Naive thymus-derived CD4-positive, alpha-beta T cell (primary cell): ENCODE results near the gene DIO3. TPM values are rescaled to one million over a fixed set of nuclear protein-coding genes. Genes with fewer than 3 reads are reported as not detected.
A peak's percentile ranks its signal among the peaks of the same experiment; 100 is the strongest.

Source experiments
- ATAC-seq: fragments of 150-1000 bp; cut with Tn5 transposase; 2 replicates; pipeline ENCODE4 v1.10.0; 2021; ENCODE audit warnings: mild to moderate bottlenecking, moderate library complexity
- CTCF ChIA-PET: fragments of 350-600 bp; sonication (Branson Sonifier 250); formaldehyde crosslinking; loops from one replicate; lab custom pipeline; 2021; ENCODE audit warnings: antibody characterized with exemption; lab: Charles Lee
- POLR2A ChIA-PET: fragments of 350-600 bp; sonication (Branson Sonifier 250); formaldehyde crosslinking; loops from one replicate; lab custom pipeline; 2021; ENCODE audit warnings: antibody characterized with exemption, inconsistent platforms; lab: Charles Lee
- DNase-seq, 9 donors: peaks; one replicate each; pipeline versions ENCODE4 v3.0.0 to v3.0.0-alpha.2; 2020 to 2022; ENCODE audit warnings: mixed read lengths in 1 of 9
- H3K27ac ChIP-seq: one replicate; pipeline ENCODE4 v1.7.0; 2013; ENCODE audit warnings: mild to moderate bottlenecking, low read depth, low read length, moderate library complexity
- H3K27me3 ChIP-seq, 2 donors: one replicate each; pipeline ENCODE4 v1.7.0; 2013; ENCODE audit warnings: low read length in 2 of 2, mild to moderate bottlenecking in 2 of 2, moderate library complexity in 2 of 2; ENCODE audit not compliant: control insufficient read depth in 2 of 2, insufficient read depth in 2 of 2
- H3K36me3 ChIP-seq, 3 experiments: 1 replicate in 2 of 3; 2 replicates in 1 of 3; pipeline ENCODE4 v1.7.0; 2013; ENCODE audit warnings: low read length in 3 of 3, mild to moderate bottlenecking in 3 of 3, moderate library complexity in 1 of 3; ENCODE audit not compliant: insufficient read depth in 3 of 3, control insufficient read depth in 2 of 3
- H3K4me1 ChIP-seq, 2 donors: one replicate each; pipeline ENCODE4 v1.7.0; 2013; ENCODE audit warnings: low read length in 2 of 2, mild to moderate bottlenecking in 2 of 2, moderate library complexity in 1 of 2; ENCODE audit not compliant: control insufficient read depth in 2 of 2, insufficient read depth in 2 of 2
- H3K4me3 ChIP-seq: 2 replicates; pipeline ENCODE4 v1.7.0; 2013; ENCODE audit warnings: mild to moderate bottlenecking, low read length
- H3K9me3 ChIP-seq, 3 experiments: 1 replicate in 2 of 3; 2 replicates in 1 of 3; pipeline ENCODE4 v1.7.0; 2013; ENCODE audit warnings: low read length in 3 of 3; ENCODE audit not compliant: control insufficient read depth in 2 of 3
- H3K27ac Mint-ChIP-seq, 9 donors: one replicate each; pipeline ENCODE4 v1.8.0; 2020 to 2022; ENCODE audit warnings: mixed read lengths in 9 of 9, mild to moderate bottlenecking in 8 of 9, moderate library complexity in 5 of 9, inconsistent platforms in 2 of 9
- H3K27me3 Mint-ChIP-seq, 5 donors: one replicate each; pipeline ENCODE4 v1.8.0; 2021 to 2022; ENCODE audit warnings: mixed read lengths in 5 of 5, mild to moderate bottlenecking in 1 of 5
- H3K36me3 Mint-ChIP-seq, 5 donors: one replicate each; pipeline ENCODE4 v1.8.0; 2020 to 2022; ENCODE audit warnings: mixed read lengths in 5 of 5, mild to moderate bottlenecking in 3 of 5, inconsistent platforms in 1 of 5
- H3K4me1 Mint-ChIP-seq, 7 donors: one replicate each; pipeline ENCODE4 v1.8.0; 2020 to 2022; ENCODE audit warnings: mixed read lengths in 7 of 7, mild to moderate bottlenecking in 3 of 7, inconsistent platforms in 1 of 7
- H3K4me3 Mint-ChIP-seq, 10 donors: one replicate each; pipeline ENCODE4 v1.8.0; 2020 to 2022; ENCODE audit warnings: mild to moderate bottlenecking in 10 of 10, mixed read lengths in 10 of 10, moderate library complexity in 6 of 10, inconsistent platforms in 2 of 10
- H3K9me3 Mint-ChIP-seq, 11 donors: one replicate each; pipeline ENCODE4 v1.8.0; 2020 to 2022; ENCODE audit warnings: mixed read lengths in 11 of 11, mild to moderate bottlenecking in 4 of 11, inconsistent platforms in 1 of 11, moderate library complexity in 1 of 11
- intact Hi-C, 2 donors: fragments of 100-400 bp; cut with micrococcal nuclease; formaldehyde crosslinking; loops; one replicate each; pipeline ENCODE4 v1.15.1; 2023
- polyA plus RNA-seq, 2 donors: library from polyadenylated mRNA; unstranded; fragments of 300-500 nt; fragmentation: Illumina TruSeq; gene quantifications; one replicate each; pipeline ENCODE4 v1.2.3, GENCODE V29; 2021
- total RNA-seq, 6 experiments: library from RNA in 5 of 6; stranded (reverse) in 5 of 6; gene quantifications; 1 replicate in 5 of 6; 2 replicates in 1 of 6; pipeline ENCODE4 v1.2.3 and lab custom pipeline; 2021 to 2026

Gene DIO3
- total and polyA plus RNA-seq, 7 experiments from 2014 or later = not detected

DNA sequence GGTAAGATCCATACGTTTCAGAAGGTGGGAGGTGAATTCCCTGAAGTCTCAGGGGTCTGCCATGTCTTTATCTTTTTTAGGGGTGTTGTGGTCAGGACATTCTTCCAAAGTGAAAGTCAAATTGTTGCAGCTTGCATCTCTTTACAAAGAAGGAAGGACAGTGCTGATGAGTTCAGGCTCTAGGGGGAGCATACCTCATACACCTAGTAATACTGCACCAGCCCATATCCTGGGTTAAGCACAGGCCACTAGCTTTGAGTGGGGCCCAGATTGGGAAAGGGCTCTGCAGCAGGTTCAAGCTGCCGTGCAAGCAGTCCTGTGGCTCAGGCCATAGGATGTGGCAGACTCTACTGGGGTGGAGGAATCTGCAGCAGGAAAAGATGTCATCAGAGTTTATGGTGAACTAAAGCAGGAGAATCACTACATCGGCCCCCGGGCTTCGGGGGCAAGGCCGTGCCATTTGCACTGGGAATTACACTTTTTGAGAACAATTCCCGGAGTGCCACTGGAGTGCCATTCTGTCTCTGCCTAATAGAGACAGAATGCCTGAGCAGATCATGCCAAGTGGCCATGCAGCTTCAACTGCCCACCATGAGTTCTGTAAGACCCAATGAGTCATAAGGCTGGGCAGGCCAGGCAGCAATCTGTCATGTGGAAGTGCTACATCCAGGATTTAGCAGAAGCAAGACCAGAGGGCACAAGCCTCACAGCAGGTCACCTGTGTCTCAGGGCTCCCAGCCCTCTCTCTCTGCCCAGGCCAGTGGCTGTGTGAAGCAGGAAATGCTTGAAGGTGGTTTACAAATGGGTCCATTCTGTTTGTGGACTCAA is 32.3 kb downstream of the DIO3 start:
- Mint-ChIP-seq H3K27me3 (peaks cover 0 to 2% (median 0%) of the 10 kb centered on the region in 5 donors), H3K9me3 (peaks cover 0 to 22% (median 5%) of the 10 kb centered on the region in 11 donors), H3K4me1 (peaks cover 27 to 54% (median 39%) of the 10 kb centered on the region in 7 donors), H3K27ac (peak overlapping the region in 7 of 9 donors; percentile 6 to 99 (median 53)), H3K36me3 (peaks cover 0 to 29% (median 0%) of the 10 kb centered on the region in 5 donors), H3K4me3 (no peak overlapping the region)
- H3K4me3 ChIP-seq = no peak overlapping the region
- ChIA-PET CTCF (no interaction called here), POLR2A (no interaction called here)
- no peaks in the 10 kb centered on the region for H3K27me3 ChIP-seq
- ATAC-seq (no peak), DNase-seq (no peak)
- H3K4me1 ChIP-seq = peaks cover 12 to 31% of the 10 kb centered on the region in 2 donors
- H3K9me3 ChIP-seq = no peaks in the 10 kb centered on the region
- H3K27ac ChIP-seq = no peak overlapping the region
- intact Hi-C loops = no loop called here
- H3K36me3 ChIP-seq = no peaks in the 10 kb centered on the region

DNA sequence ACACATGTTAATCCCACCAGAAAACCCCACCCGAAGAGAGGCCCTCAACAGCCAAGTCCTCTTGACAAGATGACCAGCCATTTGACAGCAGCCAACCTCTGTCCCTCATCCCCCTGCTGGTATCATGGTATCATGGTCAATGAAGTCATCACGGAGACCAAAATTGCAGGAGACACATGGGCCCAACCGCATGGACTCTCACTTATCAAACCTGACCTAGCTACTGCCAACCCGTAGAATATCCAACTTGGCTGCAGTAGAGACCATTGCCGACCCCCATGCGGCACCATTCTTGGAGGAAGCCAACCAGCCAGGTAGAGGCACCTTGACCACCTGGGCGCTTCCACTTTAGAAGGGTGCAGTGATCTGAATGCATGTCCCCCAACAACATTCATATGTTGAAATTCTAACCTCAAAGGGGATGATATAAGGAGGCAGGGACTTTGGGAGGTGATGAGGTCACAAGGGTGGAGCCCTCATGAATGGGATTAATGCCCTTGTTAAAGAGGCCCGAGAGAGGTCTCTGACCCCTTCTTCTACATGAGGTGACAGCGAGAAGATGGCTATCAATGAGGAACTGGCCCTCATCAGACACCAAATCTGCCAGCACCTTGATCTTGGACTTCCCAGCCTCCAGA is 33.3 kb downstream of the DIO3 start:
- Histone ChIP-seq H3K27ac (no peak overlapping the region), H3K27me3 (no peaks in the 10 kb centered on the region), H3K36me3 (no peaks in the 10 kb centered on the region), H3K4me1 (peaks cover 12 to 36% of the 10 kb centered on the region in 2 donors), H3K4me3 (no peak overlapping the region), H3K9me3 (no peaks in the 10 kb centered on the region)
- Mint-ChIP-seq H3K27me3 (peaks cover 0 to 2% (median 0%) of the 10 kb centered on the region in 5 donors), H3K36me3 (peaks cover 0 to 33% (median 0%) of the 10 kb centered on the region in 5 donors), H3K27ac (peak overlapping the region in 7 of 9 donors; percentile 51 to 99 (median 91)), H3K4me1 (peaks cover 31 to 59% (median 45%) of the 10 kb centered on the region in 7 donors), H3K4me3 (peak overlapping the region in 3 of 10 donors; percentile 32 to 77 (median 65)), H3K9me3 (peaks cover 0 to 22% (median 5%) of the 10 kb centered on the region in 11 donors)
- DNase-seq = no peak
- POLR2A ChIA-PET = no interaction called here
- ATAC-seq = no peak
- CTCF ChIA-PET = no interaction called here
- intact Hi-C loops = no loop called here

DNA sequence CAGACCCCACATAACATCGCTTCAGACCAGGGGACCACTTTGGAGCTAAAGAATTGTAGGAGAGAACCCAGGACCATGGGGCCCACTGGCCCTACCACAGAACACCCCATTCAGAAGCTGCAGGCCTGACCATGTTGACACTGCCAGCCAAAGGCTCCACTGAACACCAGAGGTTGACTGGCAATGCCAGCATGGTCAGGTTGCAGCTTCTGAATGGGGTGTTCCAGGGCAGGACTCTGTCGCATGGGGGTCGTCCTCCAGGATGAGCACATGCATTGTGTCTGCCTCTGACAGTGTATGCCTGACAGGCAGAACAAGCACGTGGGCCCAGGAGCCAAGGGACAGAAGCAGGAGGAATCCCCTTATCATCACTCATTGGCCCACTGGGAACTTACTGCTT is 34.1 kb downstream of the DIO3 start:
- H3K4me1 Mint-ChIP-seq = peaks cover 31 to 63% (median 51%) of the 10 kb centered on the region in 7 donors
- no peak for ATAC-seq
- H3K9me3 Mint-ChIP-seq = peaks cover 0 to 22% (median 5%) of the 10 kb centered on the region in 11 donors
- no peaks in the 10 kb centered on the region for H3K27me3 ChIP-seq
- POLR2A ChIA-PET = no interaction called here
- H3K4me1 ChIP-seq = peaks cover 12 to 36% of the 10 kb centered on the region in 2 donors
- H3K36me3 ChIP-seq = no peaks in the 10 kb centered on the region
- no peak for DNase-seq
- intact Hi-C loops = no loop called here
- H3K9me3 ChIP-seq = no peaks in the 10 kb centered on the region
- peaks cover 0 to 33% (median 0%) of the 10 kb centered on the region in 5 donors for H3K36me3 Mint-ChIP-seq
- no peak overlapping the region for H3K27ac ChIP-seq
- H3K4me3 Mint-ChIP-seq = peak overlapping the region in 5 of 10 donors; percentile 13 to 84 (median 76)
- H3K4me3 ChIP-seq = no peak overlapping the region
- peaks cover 0 to 2% (median 0%) of the 10 kb centered on the region in 5 donors for H3K27me3 Mint-ChIP-seq
- CTCF ChIA-PET = interaction anchor here (0.5 kb wide), 1 partner anchor 1084 kb away, joined by 4 read pairs; no protein-coding TSS in a partner anchor
- H3K27ac Mint-ChIP-seq = peak overlapping the region; percentile 33 to 99 (median 92)

DNA sequence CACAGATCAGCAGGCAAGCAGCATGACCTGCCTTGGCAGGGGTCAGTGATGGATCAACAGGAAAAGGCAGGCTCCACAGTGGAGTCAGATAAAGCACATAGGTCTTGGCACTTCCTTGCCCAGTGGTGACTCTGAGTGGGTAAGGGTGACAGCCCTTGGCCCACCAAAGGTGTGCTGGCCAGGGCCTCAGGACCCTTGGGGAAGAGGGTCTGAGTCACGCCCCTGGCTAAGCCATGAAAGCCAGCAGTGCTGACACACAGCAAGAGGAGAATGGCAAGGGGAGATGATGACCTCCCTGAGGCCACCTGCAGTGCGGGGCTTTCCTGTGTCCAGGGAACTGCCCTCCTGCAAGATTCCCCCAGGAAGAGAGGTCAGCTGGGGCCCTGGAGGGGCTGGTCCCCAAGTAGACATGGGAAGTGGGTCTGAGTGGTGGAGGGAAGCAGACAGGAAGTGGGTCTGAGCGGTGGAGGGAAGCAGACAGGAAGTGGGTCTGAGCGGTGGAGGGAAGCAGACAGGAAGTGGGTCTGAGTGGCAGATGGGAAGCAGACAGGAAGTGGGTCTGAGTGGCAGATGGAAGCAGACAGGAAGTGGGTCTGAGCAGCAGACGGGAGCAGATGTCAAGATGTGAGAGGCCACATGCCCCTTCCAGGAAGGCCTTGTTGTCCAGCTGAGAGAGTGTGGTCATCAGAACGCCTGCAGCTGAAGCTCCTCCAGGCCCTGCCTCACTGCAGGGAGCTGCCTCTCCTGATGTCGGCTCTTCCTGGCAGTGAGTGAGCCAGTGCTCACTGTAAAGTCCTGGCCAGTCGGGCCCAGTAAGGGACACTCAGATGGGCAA is 34.8 kb downstream of the DIO3 start:
- Histone ChIP-seq H3K4me1 (peaks cover 12 to 36% of the 10 kb centered on the region in 2 donors), H3K9me3 (no peaks in the 10 kb centered on the region), H3K36me3 (no peaks in the 10 kb centered on the region), H3K27me3 (no peaks in the 10 kb centered on the region), H3K4me3 (no peak overlapping the region), H3K27ac (peak overlapping the region; percentile 21)
- peaks cover 0 to 2% (median 0%) of the 10 kb centered on the region in 5 donors for H3K27me3 Mint-ChIP-seq
- ATAC-seq (peak; percentile 28), DNase-seq (peak in 6 of 9 donors; percentile 15 to 61 (median 40))
- intact Hi-C loops = no loop called here
- H3K27ac Mint-ChIP-seq = peak overlapping the region; percentile 67 to 99 (median 92)
- H3K9me3 Mint-ChIP-seq = peaks cover 0 to 22% (median 5%) of the 10 kb centered on the region in 11 donors
- peaks cover 28 to 63% (median 53%) of the 10 kb centered on the region in 7 donors for H3K4me1 Mint-ChIP-seq
- ChIA-PET POLR2A (no interaction called here), CTCF (no interaction called here)
- peaks cover 0 to 33% (median 0%) of the 10 kb centered on the region in 5 donors for H3K36me3 Mint-ChIP-seq
- peak overlapping the region; percentile 58 to 85 (median 76) for H3K4me3 Mint-ChIP-seq

DNA sequence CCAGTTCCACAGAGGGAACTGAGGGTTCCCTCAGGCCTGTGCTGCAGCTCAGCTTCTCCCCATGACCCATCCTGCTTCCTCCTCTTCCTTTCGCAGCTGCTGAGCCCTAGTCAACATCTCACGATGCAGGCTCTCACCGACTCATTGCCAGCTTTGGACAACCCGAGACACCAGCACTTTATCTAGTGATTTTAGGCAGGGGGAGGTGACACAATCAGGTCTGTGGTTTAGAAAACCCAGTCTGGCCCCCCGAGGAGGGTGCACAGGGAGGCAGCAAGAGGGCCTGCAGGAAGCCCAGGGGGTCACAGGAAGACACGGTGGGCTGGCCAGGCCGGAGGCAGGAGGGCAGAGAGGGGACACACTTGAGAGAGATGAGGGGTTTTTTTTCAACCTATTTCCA is 35.4 kb downstream of the DIO3 start:
- intact Hi-C loops = no loop called here
- ChIA-PET POLR2A (no interaction called here), CTCF (no interaction called here)
- Histone ChIP-seq H3K27me3 (no peaks in the 10 kb centered on the region), H3K36me3 (no peaks in the 10 kb centered on the region), H3K27ac (peak overlapping the region; percentile 21), H3K4me1 (peaks cover 12 to 36% of the 10 kb centered on the region in 2 donors), H3K4me3 (peak overlapping the region; percentile 22), H3K9me3 (no peaks in the 10 kb centered on the region)
- Mint-ChIP-seq H3K4me3 (peak overlapping the region; percentile 49 to 85 (median 76)), H3K9me3 (peaks cover 0 to 22% (median 5%) of the 10 kb centered on the region in 11 donors), H3K27ac (peak overlapping the region; percentile 67 to 99 (median 92)), H3K4me1 (peaks cover 28 to 63% (median 53%) of the 10 kb centered on the region in 7 donors), H3K36me3 (peaks cover 0 to 33% (median 0%) of the 10 kb centered on the region in 5 donors), H3K27me3 (peaks cover 0 to 2% (median 0%) of the 10 kb centered on the region in 5 donors)
- no peak for ATAC-seq
- DNase-seq = peak in 1 of 9 donors; percentile 12

DNA sequence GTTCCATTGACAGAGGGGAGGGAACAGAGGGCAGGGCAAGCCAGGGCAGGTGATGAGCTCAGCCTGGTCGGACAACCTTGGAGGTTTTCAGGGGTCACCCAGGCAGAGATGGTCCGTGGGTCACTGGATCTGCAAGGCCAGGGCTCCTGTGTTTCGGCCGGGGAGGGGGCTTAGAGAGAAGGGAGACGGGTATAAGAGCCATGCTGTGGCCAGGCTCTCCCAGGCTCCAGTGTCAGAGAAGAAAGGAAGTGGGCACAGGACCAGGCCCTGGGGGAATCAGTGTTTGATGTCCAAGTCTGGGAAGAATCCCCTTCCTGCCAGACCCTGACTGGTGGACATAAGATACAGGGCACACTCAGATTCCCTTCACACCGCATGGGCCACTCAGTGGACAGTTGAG is 36.9 kb downstream of the DIO3 start:
- ChIA-PET CTCF (no interaction called here), POLR2A (no interaction called here)
- Histone ChIP-seq H3K27ac (no peak overlapping the region), H3K4me1 (peaks cover 12 to 36% of the 10 kb centered on the region in 2 donors), H3K27me3 (no peaks in the 10 kb centered on the region), H3K36me3 (no peaks in the 10 kb centered on the region), H3K9me3 (no peaks in the 10 kb centered on the region), H3K4me3 (no peak overlapping the region)
- Mint-ChIP-seq H3K4me1 (peaks cover 28 to 60% (median 53%) of the 10 kb centered on the region in 7 donors), H3K36me3 (peaks cover 0 to 33% (median 0%) of the 10 kb centered on the region in 5 donors), H3K27ac (peak overlapping the region in 6 of 9 donors; percentile 25 to 99 (median 62)), H3K9me3 (peaks cover 0 to 22% (median 5%) of the 10 kb centered on the region in 11 donors), H3K27me3 (peaks cover 0 to 2% (median 0%) of the 10 kb centered on the region in 5 donors), H3K4me3 (peak overlapping the region in 5 of 10 donors; percentile 34 to 85 (median 41))
- ATAC-seq (no peak), DNase-seq (no peak)
- intact Hi-C loops = no loop called here
